ENCODE measurements around the gene PGBD5. TPM values are rescaled to one million over a fixed set of nuclear protein-coding genes. Genes with fewer than 3 reads are reported as not detected.

The PGBD5 gene
- polyA plus RNA-seq, 4 donors, result under 0.01 to 1.0 (median 0.48) TPM

DNA sequence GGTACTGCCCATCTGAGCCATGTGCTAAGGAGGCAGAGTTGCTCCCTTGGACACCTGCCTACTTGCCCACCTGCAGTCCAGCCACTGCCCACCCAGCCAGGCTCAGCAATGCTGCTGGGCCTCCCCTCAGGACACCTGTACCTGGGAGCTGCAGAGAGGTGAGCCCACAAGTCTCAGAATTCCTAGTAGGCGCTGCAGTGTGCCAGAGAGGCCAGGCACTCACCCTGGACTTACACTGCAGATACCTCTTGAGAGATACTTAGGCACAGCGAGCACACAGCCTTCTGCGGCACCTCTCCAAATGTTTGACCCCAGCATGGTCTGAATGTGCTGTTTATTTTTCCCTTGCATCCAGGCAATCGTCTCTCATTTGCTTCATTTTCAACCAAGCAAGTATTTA, 71.0 kb downstream of the PGBD5 start:
- Histone ChIP-seq H3K4me3 (ENCODE audit: low read depth in 1 of 3, low read length in 3 of 3) (no peak overlapping the region), H3K9me3 (ENCODE audit: control insufficient read depth in 2 of 2, insufficient read depth in 1 of 2, low read depth in 1 of 2, low read length in 1 of 2) (no peaks in the 10 kb centered on the region), H3K27ac (ENCODE audit: low read depth in 1 of 3, low read length in 2 of 3) (no peak overlapping the region), H3K4me1 (ENCODE audit: control insufficient read depth in 3 of 3, insufficient read depth in 2 of 3, low read depth in 1 of 3, low read length in 2 of 3) (no peaks in the 10 kb centered on the region), H3K36me3 (ENCODE audit: control insufficient read depth in 3 of 3, insufficient read depth in 2 of 3, low read depth in 1 of 3, low read length in 3 of 3) (peaks cover 0 to 2% (median 0%) of the 10 kb centered on the region in 3 donors), H3K27me3 (ENCODE audit: control insufficient read depth in 3 of 3, insufficient read depth in 3 of 3, low read length in 3 of 3) (no peaks in the 10 kb centered on the region)
- WGBS, 3 donors, result 66 to 89% (median 84%) methylated on average over 4 of the region's 4 CpGs
- no peak for DNase-seq
- FAIRE-seq, result no peak

DNA sequence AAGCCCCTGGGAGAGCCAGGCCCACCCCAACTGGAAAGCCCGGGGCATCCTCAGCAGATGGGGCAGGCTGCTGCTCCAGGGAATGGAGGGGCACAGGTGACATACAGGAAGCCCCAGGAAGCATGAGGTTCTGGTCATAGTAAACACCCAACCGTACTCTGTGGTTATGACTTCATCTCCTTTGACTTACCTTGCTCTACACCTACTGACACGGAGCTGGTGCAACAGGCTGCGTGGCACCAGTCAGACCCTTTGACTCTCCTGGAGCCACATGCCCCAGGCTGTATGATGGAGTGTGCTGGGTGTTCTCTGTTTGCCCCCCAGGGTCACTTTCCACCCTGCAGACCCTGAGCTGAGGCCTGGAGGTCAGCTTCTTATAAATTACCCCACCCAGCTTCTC, 72.1 kb downstream of the PGBD5 start:
- H3K27me3 ChIP-seq (ENCODE audit: control insufficient read depth in 3 of 3, insufficient read depth in 3 of 3, low read length in 3 of 3), result no peaks in the 10 kb centered on the region
- H3K27ac ChIP-seq (ENCODE audit: low read depth in 1 of 3, low read length in 2 of 3), result no peak overlapping the region
- no peak for FAIRE-seq
- H3K4me1 ChIP-seq (ENCODE audit: control insufficient read depth in 3 of 3, insufficient read depth in 2 of 3, low read depth in 1 of 3, low read length in 2 of 3), result no peaks in the 10 kb centered on the region
- peaks cover 0 to 5% (median 0%) of the 10 kb centered on the region in 3 donors for H3K36me3 ChIP-seq (ENCODE audit: control insufficient read depth in 3 of 3, insufficient read depth in 2 of 3, low read depth in 1 of 3, low read length in 3 of 3)
- DNase-seq, result no peak
- 81 to 94% (median 84%) methylated on average over 4 of the region's 4 CpGs for WGBS, 3 donors
- H3K4me3 ChIP-seq (ENCODE audit: low read depth in 1 of 3, low read length in 3 of 3), result no peak overlapping the region
- H3K9me3 ChIP-seq (ENCODE audit: control insufficient read depth in 2 of 2, insufficient read depth in 1 of 2, low read depth in 1 of 2, low read length in 1 of 2), result no peaks in the 10 kb centered on the region

DNA sequence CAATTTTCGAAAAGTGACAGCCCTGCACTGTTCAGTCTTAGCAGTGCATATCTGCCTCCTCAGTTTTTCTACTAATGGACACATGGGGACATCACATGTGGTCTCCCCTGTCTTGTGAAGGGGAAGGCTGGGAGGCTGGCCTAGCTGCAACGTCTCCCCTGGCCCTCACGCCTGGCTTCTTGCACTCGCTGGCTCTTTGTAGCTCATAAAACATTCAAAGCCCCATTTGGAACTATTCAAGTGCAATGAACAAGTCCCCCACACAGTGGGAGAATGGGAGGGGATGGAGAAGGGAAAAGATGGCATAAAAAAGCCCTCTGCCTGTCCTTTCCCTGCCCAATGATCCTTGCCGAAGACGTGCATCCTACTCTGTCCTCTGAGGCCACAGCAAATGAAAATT, 73.6 kb downstream of the PGBD5 start:
- H3K9me3 ChIP-seq (ENCODE audit: control insufficient read depth in 2 of 2, insufficient read depth in 1 of 2, low read depth in 1 of 2, low read length in 1 of 2), result no peaks in the 10 kb centered on the region
- no peak overlapping the region for H3K4me3 ChIP-seq (ENCODE audit: low read depth in 1 of 3, low read length in 3 of 3)
- no peak for DNase-seq
- H3K4me1 ChIP-seq (ENCODE audit: control insufficient read depth in 3 of 3, insufficient read depth in 2 of 3, low read depth in 1 of 3, low read length in 2 of 3), result no peaks in the 10 kb centered on the region
- H3K27me3 ChIP-seq (ENCODE audit: control insufficient read depth in 3 of 3, insufficient read depth in 3 of 3, low read length in 3 of 3), result no peaks in the 10 kb centered on the region
- FAIRE-seq, result no peak
- 86 to 89% (median 89%) methylated on average over 6 of the region's 6 CpGs for WGBS, 3 donors
- peaks cover 0 to 5% (median 0%) of the 10 kb centered on the region in 3 donors for H3K36me3 ChIP-seq (ENCODE audit: control insufficient read depth in 3 of 3, insufficient read depth in 2 of 3, low read depth in 1 of 3, low read length in 3 of 3)
- H3K27ac ChIP-seq (ENCODE audit: low read depth in 1 of 3, low read length in 2 of 3), result no peak overlapping the region

DNA sequence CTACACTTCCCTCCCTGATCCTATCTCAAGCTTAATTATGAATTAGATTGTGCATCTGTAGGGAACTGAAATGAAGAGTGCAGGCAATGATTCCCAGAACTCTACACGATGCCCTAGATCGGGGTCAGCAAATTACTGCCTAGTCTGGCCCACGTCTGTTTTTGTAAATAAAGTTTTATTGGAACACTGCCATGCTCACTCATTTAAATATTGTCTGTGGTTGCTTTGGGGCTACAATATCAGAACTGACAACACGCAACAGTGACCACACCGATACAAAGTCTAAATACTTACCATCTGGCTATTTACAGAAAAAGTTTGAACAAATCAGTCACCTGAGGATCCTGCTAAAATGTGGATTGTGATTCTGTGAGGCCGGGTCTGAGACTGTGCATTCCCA, 74.1 kb downstream of the PGBD5 start:
- Histone ChIP-seq H3K9me3 (ENCODE audit: control insufficient read depth in 2 of 2, insufficient read depth in 1 of 2, low read depth in 1 of 2, low read length in 1 of 2) (no peaks in the 10 kb centered on the region), H3K27me3 (ENCODE audit: control insufficient read depth in 3 of 3, insufficient read depth in 3 of 3, low read length in 3 of 3) (no peaks in the 10 kb centered on the region), H3K36me3 (ENCODE audit: control insufficient read depth in 3 of 3, insufficient read depth in 2 of 3, low read depth in 1 of 3, low read length in 3 of 3) (peaks cover 0 to 5% (median 0%) of the 10 kb centered on the region in 3 donors), H3K4me1 (ENCODE audit: control insufficient read depth in 3 of 3, insufficient read depth in 2 of 3, low read depth in 1 of 3, low read length in 2 of 3) (no peaks in the 10 kb centered on the region), H3K4me3 (ENCODE audit: low read depth in 1 of 3, low read length in 3 of 3) (no peak overlapping the region), H3K27ac (ENCODE audit: low read depth in 1 of 3, low read length in 2 of 3) (no peak overlapping the region)
- FAIRE-seq, result no peak
- WGBS, 3 donors, result 67 to 88% (median 77%) methylated on average over 6 of the region's 6 CpGs
- no peak for DNase-seq

DNA sequence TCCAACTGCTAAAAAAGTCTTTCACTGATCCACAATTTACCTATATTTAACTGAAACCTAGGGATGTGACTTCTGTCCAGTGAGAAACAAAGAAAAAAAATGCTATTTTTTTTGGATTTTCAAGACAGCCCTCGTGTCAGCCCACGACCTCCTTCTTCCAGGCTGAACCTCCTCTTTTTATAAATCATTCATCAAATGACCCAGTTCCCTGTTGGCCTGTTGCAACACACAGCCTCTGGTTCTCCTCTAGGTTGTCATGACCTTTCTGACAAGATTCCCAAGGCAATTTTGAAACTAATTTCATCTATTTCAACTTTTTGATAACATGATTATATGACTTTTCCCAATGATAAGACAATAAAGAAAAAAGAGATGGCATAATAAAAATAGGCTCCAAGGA, 74.6 kb downstream of the PGBD5 start:
- no peak for FAIRE-seq
- H3K27ac ChIP-seq (ENCODE audit: low read depth in 1 of 3, low read length in 2 of 3), result no peak overlapping the region
- peaks cover 0 to 5% (median 0%) of the 10 kb centered on the region in 3 donors for H3K36me3 ChIP-seq (ENCODE audit: control insufficient read depth in 3 of 3, insufficient read depth in 2 of 3, low read depth in 1 of 3, low read length in 3 of 3)
- no peak for DNase-seq
- H3K4me1 ChIP-seq (ENCODE audit: control insufficient read depth in 3 of 3, insufficient read depth in 2 of 3, low read depth in 1 of 3, low read length in 2 of 3), result no peaks in the 10 kb centered on the region
- no peaks in the 10 kb centered on the region for H3K27me3 ChIP-seq (ENCODE audit: control insufficient read depth in 3 of 3, insufficient read depth in 3 of 3, low read length in 3 of 3)
- no peak overlapping the region for H3K4me3 ChIP-seq (ENCODE audit: low read depth in 1 of 3, low read length in 3 of 3)
- WGBS, 3 donors, result 13 to 43% (median 26%) methylated on average over 2 of the region's 2 CpGs
- H3K9me3 ChIP-seq (ENCODE audit: control insufficient read depth in 2 of 2, insufficient read depth in 1 of 2, low read depth in 1 of 2, low read length in 1 of 2), result no peaks in the 10 kb centered on the region

DNA sequence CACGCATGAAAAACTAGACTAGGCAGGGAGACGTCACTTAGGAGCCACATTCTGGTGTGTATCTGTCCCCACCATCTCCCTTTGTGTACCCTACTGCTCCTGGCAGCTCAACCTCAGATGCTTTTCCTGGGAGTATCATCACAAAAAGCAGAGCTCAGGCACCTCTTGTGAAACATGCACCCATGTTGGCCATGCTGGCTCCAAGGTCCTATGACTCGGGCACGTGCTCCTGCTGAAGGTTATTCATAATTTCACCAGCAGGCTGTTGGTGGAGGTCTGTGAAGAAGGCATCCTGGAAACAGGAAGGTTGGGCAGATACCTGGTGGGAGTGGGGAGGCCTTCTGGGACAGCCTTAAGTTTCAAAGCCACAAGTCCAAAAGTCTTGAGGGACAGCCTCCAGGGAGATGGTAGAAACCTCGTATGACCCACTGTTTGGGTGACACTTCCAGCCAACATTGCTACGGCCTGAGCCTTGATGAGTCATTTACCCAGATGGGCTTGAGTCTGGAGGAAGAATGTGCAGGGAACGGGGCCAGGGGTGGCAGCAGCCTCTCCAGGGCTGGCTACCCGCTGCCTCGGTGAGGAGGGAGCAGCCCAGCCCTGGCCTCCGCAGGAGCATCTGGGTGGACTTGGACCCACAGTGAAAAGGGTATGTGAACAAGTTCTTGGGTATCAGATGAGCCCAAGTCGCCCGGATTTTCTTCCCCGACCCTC, 75.8 kb downstream of the PGBD5 start:
- no peak overlapping the region for H3K4me3 ChIP-seq (ENCODE audit: low read depth in 1 of 3, low read length in 3 of 3)
- FAIRE-seq (no peak), DNase-seq (no peak)
- WGBS, 3 donors, result 85 to 89% (median 86%) methylated on average over 10 to 13 of the region's 13 CpGs
- no peaks in the 10 kb centered on the region for H3K27me3 ChIP-seq (ENCODE audit: control insufficient read depth in 3 of 3, insufficient read depth in 3 of 3, low read length in 3 of 3)
- H3K4me1 ChIP-seq (ENCODE audit: control insufficient read depth in 3 of 3, insufficient read depth in 2 of 3, low read depth in 1 of 3, low read length in 2 of 3), result no peaks in the 10 kb centered on the region
- no peak overlapping the region for H3K27ac ChIP-seq (ENCODE audit: low read depth in 1 of 3, low read length in 2 of 3)
- no peaks in the 10 kb centered on the region for H3K9me3 ChIP-seq (ENCODE audit: control insufficient read depth in 2 of 2, insufficient read depth in 1 of 2, low read depth in 1 of 2, low read length in 1 of 2)
- peaks cover 0 to 5% (median 0%) of the 10 kb centered on the region in 3 donors for H3K36me3 ChIP-seq (ENCODE audit: control insufficient read depth in 3 of 3, insufficient read depth in 2 of 3, low read depth in 1 of 3, low read length in 3 of 3)

DNA sequence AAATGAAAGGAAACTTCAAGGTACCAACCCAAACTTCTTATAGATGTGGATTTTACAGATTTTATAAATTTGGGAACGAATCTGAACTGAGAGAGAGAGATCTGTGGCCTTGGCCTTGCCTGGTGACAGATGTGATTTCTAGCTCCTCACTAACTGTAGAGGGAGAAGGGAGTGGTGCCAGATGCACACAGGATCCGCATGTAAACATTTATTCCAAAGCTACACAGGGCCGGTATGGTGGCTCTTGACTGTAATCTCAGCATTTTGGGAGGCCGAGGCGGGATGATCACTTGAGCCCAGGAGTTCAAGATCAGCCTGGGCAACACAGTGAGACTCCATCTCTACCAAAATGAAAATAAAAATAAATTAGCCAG, 77.1 kb downstream of the PGBD5 start:
- Histone ChIP-seq H3K27me3 (ENCODE audit: control insufficient read depth in 3 of 3, insufficient read depth in 3 of 3, low read length in 3 of 3) (no peaks in the 10 kb centered on the region), H3K27ac (ENCODE audit: low read depth in 1 of 3, low read length in 2 of 3) (no peak overlapping the region), H3K4me3 (ENCODE audit: low read depth in 1 of 3, low read length in 3 of 3) (no peak overlapping the region), H3K36me3 (ENCODE audit: control insufficient read depth in 3 of 3, insufficient read depth in 2 of 3, low read depth in 1 of 3, low read length in 3 of 3) (peaks cover 0 to 5% (median 0%) of the 10 kb centered on the region in 3 donors), H3K9me3 (ENCODE audit: control insufficient read depth in 2 of 2, insufficient read depth in 1 of 2, low read depth in 1 of 2, low read length in 1 of 2) (no peaks in the 10 kb centered on the region), H3K4me1 (ENCODE audit: control insufficient read depth in 3 of 3, insufficient read depth in 2 of 3, low read depth in 1 of 3, low read length in 2 of 3) (no peaks in the 10 kb centered on the region)
- DNase-seq (no peak), FAIRE-seq (no peak)
- 68 to 88% (median 74%) methylated on average over 5 of the region's 5 CpGs for WGBS, 3 donors

DNA sequence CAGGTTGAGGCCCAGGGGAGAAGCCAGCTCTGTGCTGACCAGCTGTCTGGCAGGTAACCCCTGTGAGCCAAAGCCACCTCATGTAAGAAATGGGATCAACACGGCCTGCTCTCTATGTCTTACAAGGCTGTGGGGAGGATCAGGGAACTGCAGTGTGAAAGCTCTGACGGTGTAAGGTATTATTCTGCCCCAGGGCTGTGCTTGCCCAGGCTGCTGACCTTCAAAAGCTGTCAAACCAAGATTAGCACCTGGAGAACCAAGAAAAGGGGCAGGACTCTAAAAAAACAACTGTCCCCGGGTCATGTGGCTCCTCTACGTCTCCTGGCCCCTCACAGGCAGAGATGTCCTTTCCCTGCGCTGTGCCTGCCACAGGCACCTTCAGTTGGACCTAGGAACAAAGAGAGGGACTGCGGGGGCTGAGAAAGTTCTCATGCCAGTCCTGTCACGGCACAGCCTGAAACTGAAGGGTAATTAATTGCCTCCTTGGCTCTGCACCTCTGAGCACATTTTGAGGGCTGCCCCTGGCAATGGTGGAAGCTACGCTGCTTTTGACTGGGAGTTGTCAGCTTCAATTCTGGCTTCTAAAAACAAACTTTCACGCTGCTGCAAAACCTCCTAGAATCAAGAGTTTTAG, 77.6 kb downstream of the PGBD5 start:
- Histone ChIP-seq H3K9me3 (ENCODE audit: control insufficient read depth in 2 of 2, insufficient read depth in 1 of 2, low read depth in 1 of 2, low read length in 1 of 2) (no peaks in the 10 kb centered on the region), H3K4me3 (ENCODE audit: low read depth in 1 of 3, low read length in 3 of 3) (no peak overlapping the region), H3K4me1 (ENCODE audit: control insufficient read depth in 3 of 3, insufficient read depth in 2 of 3, low read depth in 1 of 3, low read length in 2 of 3) (no peaks in the 10 kb centered on the region), H3K27me3 (ENCODE audit: control insufficient read depth in 3 of 3, insufficient read depth in 3 of 3, low read length in 3 of 3) (no peaks in the 10 kb centered on the region), H3K36me3 (ENCODE audit: control insufficient read depth in 3 of 3, insufficient read depth in 2 of 3, low read depth in 1 of 3, low read length in 3 of 3) (peaks cover 0 to 5% (median 0%) of the 10 kb centered on the region in 3 donors), H3K27ac (ENCODE audit: low read depth in 1 of 3, low read length in 2 of 3) (no peak overlapping the region)
- WGBS, 3 donors, result 71 to 86% (median 80%) methylated on average over 9 of the region's 9 CpGs
- FAIRE-seq (no peak), DNase-seq (no peak)

Data from small intestine (tissue), 7 donors.